ENCODE results near the gene OR11H12.
"Not testable (repeated sequence)": the region's sequence is repeated elsewhere in the genome, so short reads cannot be mapped to it uniquely, and the experiment has no call there.

OR11H12 gene

DNA sequence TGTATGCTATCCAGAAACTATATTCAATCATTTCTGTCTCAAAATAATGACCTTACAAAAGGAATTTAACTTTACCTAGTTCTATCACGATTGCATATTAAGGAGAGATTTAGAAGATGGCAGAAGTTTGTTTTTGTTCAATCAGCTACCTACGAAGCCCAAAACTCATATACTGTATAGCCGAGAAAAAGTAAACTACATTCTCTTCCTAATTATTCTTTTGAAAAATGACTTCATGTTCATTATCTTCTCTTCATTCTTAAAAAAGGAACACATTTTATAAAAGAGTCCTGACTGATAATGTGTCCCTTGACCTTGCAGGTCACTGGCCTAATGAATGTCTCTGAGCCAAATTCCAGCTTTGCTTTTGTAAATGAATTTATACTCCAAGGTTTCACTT lies at the start of gene OR11H12:
Gene OR11H12, plus strand, starts transcription at position 301 of the 400 bp plus-strand sequence. Its CDS starts 0 bp downstream, at position 301.
- DNase-seq (ENCODE audit: low read depth) = not testable (repeated sequence)

GRCh38 chr14:18582908-18583307 lies 18.0 kb upstream of the OR11H12 start:
- not testable (repeated sequence) for DNase-seq (ENCODE audit: low read depth)

DNA sequence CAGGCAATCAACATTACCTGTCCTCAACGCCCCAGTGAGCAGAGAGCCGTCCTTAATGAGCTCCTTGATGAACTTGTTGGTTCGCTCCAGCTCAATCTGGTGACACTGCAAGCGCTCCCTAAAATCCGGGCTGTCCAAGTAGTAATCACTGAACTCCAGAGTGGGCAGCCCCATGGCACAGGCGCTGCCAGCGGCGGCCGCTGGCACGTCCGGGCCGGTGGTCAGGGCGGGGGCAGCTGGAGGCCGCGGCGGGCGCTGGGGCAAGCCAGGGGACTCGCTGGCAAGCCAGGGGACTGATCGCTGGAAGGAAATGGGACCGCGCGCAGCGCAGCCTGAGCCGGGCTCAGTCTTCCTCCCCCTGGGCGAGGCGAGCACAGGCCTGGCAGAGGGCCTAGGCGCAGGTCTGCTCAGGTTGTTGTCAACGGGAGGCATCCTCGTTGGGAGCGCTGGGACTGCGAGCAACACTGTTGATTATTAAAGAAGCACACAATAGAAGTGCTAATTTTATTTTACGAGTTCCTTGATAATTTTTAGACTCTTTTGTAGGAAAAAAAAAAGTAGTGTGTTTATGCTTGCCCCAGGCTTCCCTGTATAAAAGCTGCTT lies 25.8 kb downstream of the OR11H12 start:
- not testable (repeated sequence) for DNase-seq (ENCODE audit: low read depth)

DNA sequence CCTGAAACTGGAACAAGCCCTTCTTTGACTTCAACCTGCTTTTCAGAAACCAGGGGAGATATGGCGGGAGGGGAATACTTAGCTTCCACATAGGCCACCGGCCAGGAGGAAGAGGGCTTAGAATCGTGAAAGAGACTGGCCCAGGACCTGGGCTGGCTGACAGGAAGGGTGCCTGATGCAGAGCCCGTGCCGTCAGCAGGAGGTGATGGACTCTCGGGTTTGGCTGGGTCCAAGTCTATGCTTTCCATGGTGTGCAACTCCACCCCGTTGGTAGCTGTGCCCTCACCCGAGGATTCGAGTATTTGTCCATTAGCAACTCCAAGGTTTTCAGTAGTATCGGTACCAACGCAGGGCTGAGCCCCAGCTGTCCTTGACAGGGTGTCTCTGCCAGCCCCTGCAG lies 35.1 kb downstream of the OR11H12 start:
- DNase-seq (ENCODE audit: low read depth) = not testable (repeated sequence)

- not testable (repeated sequence) for DNase-seq (ENCODE audit: low read depth)
These were observed 37.1 kb downstream of the OR11H12 start for GRCh38 chr14:18638032-18638431.

GRCh38 chr14:18638785-18639184 lies 37.9 kb downstream of the OR11H12 start:
- not testable (repeated sequence) for DNase-seq (ENCODE audit: low read depth)

- not testable (repeated sequence) for DNase-seq (ENCODE audit: low read depth)
These were observed 45.3 kb downstream of the OR11H12 start for GRCh38 chr14:18646075-18646730.
